B cell (primary cell): Measurements from ENCODE around the gene CHST2. TPM values are rescaled to one million over a fixed set of nuclear protein-coding genes. Genes with fewer than 3 reads are reported as not detected.

Experiments used
- ATAC-seq: fragments of 200-7000 bp; cut with Tn5 transposase; one replicate; pipeline ENCODE4 v1.10.0; 2021; ENCODE audit warnings: low read depth, mild to moderate bottlenecking, moderate number of reproducible peaks, moderate library complexity
- CTCF ChIA-PET: fragments of 350-600 bp; sonication (Branson Sonifier 250); formaldehyde crosslinking; loops from one replicate; lab custom pipeline; 2021; ENCODE audit warnings: antibody characterized with exemption, inconsistent platforms; lab: Charles Lee
- POLR2A ChIA-PET: fragments of 350-600 bp; sonication (Branson Sonifier 250); formaldehyde crosslinking; loops from one replicate; lab custom pipeline; 2021; ENCODE audit warnings: antibody characterized with exemption; lab: Charles Lee
- DNase-seq: peaks from one replicate; pipeline ENCODE4 v3.0.0; 2013
- H2AFZ ChIP-seq: 2 replicates; pipeline ENCODE4 v1.6.1; 2012; ENCODE audit warnings: mild to moderate bottlenecking, low read depth, low read length; ENCODE audit not compliant: insufficient read depth, poor library complexity, severe bottlenecking
- H3K27ac ChIP-seq, 2 donors: 1 replicate in 1 of 2; 2 replicates in 1 of 2; pipeline ENCODE4 v1.5.1; 2012 to 2013; ENCODE audit warnings: low read length in 2 of 2, mild to moderate bottlenecking in 2 of 2, moderate library complexity in 1 of 2
- H3K27me3 ChIP-seq, 4 experiments: fragments of 200-600 bp in 1 of 4; sonication (generic) in 1 of 4; replicated peaks in 1 of 4; 1 replicate in 2 of 4; 2 replicates in 2 of 4; pipeline versions ENCODE4 v1.6.1 to v1.7.0; 2013 to 2016; ENCODE audit warnings: low read length in 3 of 4, mild to moderate bottlenecking in 2 of 4, mixed read lengths in 1 of 4, moderate library complexity in 1 of 4; ENCODE audit not compliant: insufficient read depth in 4 of 4, control insufficient read depth in 3 of 4; ENCODE audit errors: control extremely low read depth in 1 of 4
- H3K36me3 ChIP-seq, 2 experiments: replicated peaks in 1 of 2; 1 replicate in 1 of 2; 2 replicates in 1 of 2; pipeline versions ENCODE4 v1.6.1 to v1.7.1; 2013; ENCODE audit warnings: low read length in 1 of 2; ENCODE audit not compliant: insufficient read depth in 2 of 2, control insufficient read depth in 1 of 2; ENCODE audit errors: control extremely low read depth in 1 of 2, extremely low read depth in 1 of 2
- H3K4me1 ChIP-seq, 2 donors: fragments of 200-600 bp in 1 of 2; sonication (generic) in 1 of 2; 1 replicate in 1 of 2; 2 replicates in 1 of 2; pipeline versions ENCODE4 v1.5.1 to v1.6.1; 2013 to 2017; ENCODE audit warnings: low read length in 2 of 2; ENCODE audit not compliant: control insufficient read depth in 2 of 2, insufficient read depth in 2 of 2
- H3K4me2 ChIP-seq: replicated peaks from 2 replicates; pipeline ENCODE3; 2012; ENCODE audit warnings: mild to moderate bottlenecking, low read depth, low read length; ENCODE audit not compliant: poor library complexity, severe bottlenecking
- H3K4me3 ChIP-seq, 5 experiments: fragments of 200-600 bp in 1 of 5; sonication (generic) in 1 of 5; 1 replicate in 3 of 5; 2 replicates in 2 of 5; pipeline versions ENCODE4 v1.5.1 to v1.7.0; 2011 to 2016; ENCODE audit warnings: low read length in 4 of 5, mild to moderate bottlenecking in 4 of 5, low read depth in 2 of 5, control low read depth in 1 of 5, moderate library complexity in 1 of 5; ENCODE audit not compliant: insufficient read depth in 1 of 5; ENCODE audit errors: control extremely low read depth in 1 of 5, extremely low read depth in 1 of 5
- H3K79me2 ChIP-seq: fragments of 200-600 bp; sonication (generic); one replicate; pipeline ENCODE4 v1.6.0; 2016; ENCODE audit warnings: low read length; ENCODE audit not compliant: control insufficient read depth, insufficient read depth
- H3K9ac ChIP-seq: fragments of 200-600 bp; sonication (generic); 2 replicates; pipeline ENCODE4 v1.6.1; 2017; ENCODE audit warnings: mild to moderate bottlenecking, low read length, moderate library complexity
- H3K9me3 ChIP-seq, 3 donors: one replicate each; pipeline versions ENCODE4 v1.6.1 to v1.7.1; 2013; ENCODE audit warnings: low read length in 2 of 3; ENCODE audit not compliant: control insufficient read depth in 2 of 3, insufficient read depth in 1 of 3; ENCODE audit errors: control extremely low read depth in 1 of 3
- H4K20me1 ChIP-seq: 2 replicates; pipeline ENCODE4 v1.6.0; 2012; ENCODE audit warnings: mild to moderate bottlenecking, low read length; ENCODE audit not compliant: insufficient read depth, control insufficient read depth, poor library complexity, severe bottlenecking
- H3K27ac Mint-ChIP-seq: one replicate; pipeline ENCODE4 v1.8.0; 2021; ENCODE audit warnings: mixed read lengths
- H3K27me3 Mint-ChIP-seq: one replicate; pipeline ENCODE4 v1.8.0; 2021; ENCODE audit warnings: mixed read lengths
- H3K4me1 Mint-ChIP-seq: one replicate; pipeline ENCODE4 v1.8.0; 2021; ENCODE audit warnings: mixed read lengths
- H3K4me3 Mint-ChIP-seq: one replicate; pipeline ENCODE4 v1.8.0; 2021; ENCODE audit warnings: mixed read lengths
- H3K9me3 Mint-ChIP-seq: one replicate; pipeline ENCODE4 v1.8.0; 2022; ENCODE audit warnings: mixed read lengths; ENCODE audit not compliant: insufficient read depth
- CTCF ChIP-seq: fragments of 200-600 bp; IDR thresholded peaks from one replicate; pipeline ENCODE4 v1.8.0; 2022; ENCODE audit warnings: antibody characterized with exemption, mild to moderate bottlenecking
- EZH2 ChIP-seq: IDR thresholded peaks from 2 replicates; pipeline ENCODE4 v1.6.1; 2012; ENCODE audit warnings: borderline replicate concordance, low read depth, mild to moderate bottlenecking, moderate library complexity, low read length; ENCODE audit not compliant: insufficient read depth, poor library complexity, severe bottlenecking
- WGBS: methylation state at CpG from one replicate; pipeline ENCODE4 v1.1.5; 2013; ENCODE audit warnings: missing lambda C conversion rate; ENCODE audit not compliant: insufficient coverage; 5-methylcytosine and 5-hydroxymethylcytosine counted together
- intact Hi-C: fragments of 100-400 bp; cut with micrococcal nuclease; formaldehyde crosslinking; loops from one replicate; pipeline ENCODE4 v1.10.0; 2022
- polyA plus RNA-seq: library from polyadenylated mRNA; depleted of rRNA; stranded (reverse); fragments of >200 nt; gene quantifications from 2 replicates; pipeline ENCODE4 v1.2.3, GENCODE V29; 2012
- total RNA-seq, 2 donors: library from RNA; stranded (reverse); fragments of 120-200 nt in 1 of 2; gene quantifications; 1 replicate in 1 of 2; 2 replicates in 1 of 2; pipeline versions ENCODE4 v1.2.3 to v1.2.4, GENCODE V29; 2013 to 2022

CHST2 gene
- total and polyA plus RNA-seq, 2 donors (not counting 1 experiment from before 2014, with no cell fraction given), result 5.2 to 25.0 TPM

- peaks cover 17 to 18% of the 10 kb centered on the region in 2 donors for H3K4me1 ChIP-seq
- Mint-ChIP-seq H3K9me3 (no peaks in the 10 kb centered on the region), H3K27ac (no peak overlapping the region), H3K4me1 (peaks cover 29% of the 10 kb centered on the region), H3K27me3 (no peaks in the 10 kb centered on the region), H3K4me3 (no peak overlapping the region)
- ATAC-seq (no peak), DNase-seq (no peak)
- H3K4me3 ChIP-seq, result no peak overlapping the region
- H3K79me2 ChIP-seq, result no peaks in the 10 kb centered on the region
- H4K20me1 ChIP-seq, result no peaks in the 10 kb centered on the region
- H3K9ac ChIP-seq, result no peak overlapping the region
- H3K27me3 ChIP-seq, result no peaks in the 10 kb centered on the region
- H3K9me3 ChIP-seq, result no peaks in the 10 kb centered on the region
- intact Hi-C loops, result no loop called here
- WGBS, result no CpG with 5 or more reads among the region's 3 CpGs
- no peak overlapping the region for H3K4me2 ChIP-seq
- no peak overlapping the region for H2AFZ ChIP-seq
- no peak for TF ChIP-seq EZH2
- no peak for TF ChIP-seq CTCF
- CTCF ChIA-PET, result no interaction called here
- POLR2A ChIA-PET, result no interaction called here
- no peaks in the 10 kb centered on the region for H3K36me3 ChIP-seq
- H3K27ac ChIP-seq, result no peak overlapping the region
Observed at GRCh38 chr3:143166376-143166775, 46.8 kb downstream of the CHST2 start.

- H3K4me1 ChIP-seq, result peaks cover 30 to 32% of the 10 kb centered on the region in 2 donors
- H3K27ac ChIP-seq, result no peak overlapping the region
- no peaks in the 10 kb centered on the region for H3K27me3 ChIP-seq
- WGBS, result 44% methylated on average over 1 of the region's 2 CpGs
- no peak overlapping the region for H3K4me2 ChIP-seq
- ChIA-PET CTCF (interaction anchor here (1.0 kb wide), 1 partner anchor 506 kb away, joined by 3 read pairs; no protein-coding TSS in a partner anchor), POLR2A (no interaction called here)
- intact Hi-C loops, result no loop called here
- TF ChIP-seq CTCF (no peak), EZH2 (no peak)
- H3K4me1 Mint-ChIP-seq, result peaks cover 46% of the 10 kb centered on the region
- H3K36me3 ChIP-seq, result no peaks in the 10 kb centered on the region
- no peaks in the 10 kb centered on the region for H4K20me1 ChIP-seq
- no peak for ATAC-seq
- H3K27ac Mint-ChIP-seq, result no peak overlapping the region
- no peaks in the 10 kb centered on the region for H3K9me3 Mint-ChIP-seq
- H3K4me3 ChIP-seq, result no peak overlapping the region
- no peak overlapping the region for H2AFZ ChIP-seq
- H3K4me3 Mint-ChIP-seq, result no peak overlapping the region
- H3K79me2 ChIP-seq, result no peaks in the 10 kb centered on the region
- no peak for DNase-seq
- no peaks in the 10 kb centered on the region for H3K27me3 Mint-ChIP-seq
- H3K9ac ChIP-seq, result no peak overlapping the region
- peaks cover 0 to 2% (median 0%) of the 10 kb centered on the region in 3 donors for H3K9me3 ChIP-seq
Observed at GRCh38 chr3:143167969-143168854, 48.6 kb downstream of the CHST2 start.
